HL-60 (cell line): Measurements from ENCODE around the gene KLF16.

ENCODE experiments used
- CTCF ChIP-seq: IDR thresholded peaks from one replicate; pipeline ENCODE4 v1.5.1; 2011; ENCODE audit warnings: low read length, control low read depth, inconsistent platforms; ENCODE audit not compliant: insufficient read depth
- REST ChIP-seq: IDR thresholded peaks from 2 replicates; pipeline ENCODE4 v1.6.1; 2012; ENCODE audit warnings: low read depth; ENCODE audit not compliant: insufficient replicate concordance

- no peak for TF ChIP-seq CTCF
- TF ChIP-seq REST, result no peak
Observed at GRCh38 chr19:1858412-1859081, 4.8 kb downstream of the KLF16 start.
